SK-N-SH (cell line): ENCODE measurements around the gene HCCS.

Source experiments
- SMC3 ChIP-seq: IDR thresholded peaks from 2 replicates; pipeline ENCODE4 v1.6.1; 2012; ENCODE audit warnings: low read depth, low read length, improper control_type of control experiment
- USF2 ChIP-seq: fragments of 150-350 bp; IDR thresholded peaks from 2 replicates; pipeline ENCODE4 v1.6.1; 2017; ENCODE audit warnings: antibody characterized with exemption, low read length, low read depth, borderline replicate concordance
- TF ChIP-seq, protein P1 (sequence below): fragments of 200-600 bp; sonication (generic); IDR thresholded peaks from 2 replicates; pipeline ENCODE4 v1.6.1; 2017; ENCODE audit warnings: antibody characterized with exemption, mild to moderate bottlenecking, moderate library complexity

DNA sequence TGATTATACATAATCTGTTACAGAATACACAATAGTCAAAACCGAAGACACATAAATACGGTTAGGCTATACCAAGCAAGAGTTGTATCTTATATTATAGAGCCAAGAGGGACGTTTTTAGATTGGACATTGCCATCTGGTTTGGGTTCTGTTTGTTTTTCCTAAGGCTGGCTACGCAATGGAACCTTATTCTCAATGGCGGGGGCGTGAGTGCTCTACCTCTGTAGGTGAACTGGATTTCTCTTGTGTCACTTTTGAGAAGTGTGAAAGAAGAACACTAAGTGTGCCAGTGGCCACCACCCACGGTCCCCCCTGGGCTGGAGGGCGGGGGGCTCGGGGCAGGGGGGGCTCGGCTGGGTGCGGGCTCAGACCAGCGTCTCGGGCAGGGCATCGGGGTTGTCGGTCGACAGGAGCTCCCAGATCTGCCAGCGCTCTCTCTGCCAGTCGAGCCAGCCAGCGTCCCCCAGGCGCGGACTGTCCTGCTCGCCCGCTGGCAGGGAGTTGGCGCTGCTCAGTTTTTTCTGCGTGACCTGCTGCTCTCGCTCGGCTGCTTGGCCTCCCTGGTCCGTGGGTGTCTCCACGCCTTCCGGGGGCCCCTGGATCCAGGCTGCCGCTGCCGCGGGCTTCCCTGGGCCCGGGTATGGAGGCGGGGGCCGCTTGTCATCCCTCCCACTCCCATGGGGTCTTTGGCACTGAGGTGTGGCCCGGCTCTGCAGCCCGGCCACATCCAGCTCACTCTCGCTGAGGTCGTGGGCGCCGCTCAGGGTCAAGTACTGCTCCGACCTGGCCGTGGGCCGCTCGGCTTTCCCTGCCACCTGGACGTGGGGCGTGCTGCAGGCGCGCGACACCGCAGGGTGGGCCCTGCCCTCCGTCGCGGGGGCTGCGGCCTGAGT is 27.6 kb downstream of the HCCS start:
- TF ChIP-seq, protein P1, sequence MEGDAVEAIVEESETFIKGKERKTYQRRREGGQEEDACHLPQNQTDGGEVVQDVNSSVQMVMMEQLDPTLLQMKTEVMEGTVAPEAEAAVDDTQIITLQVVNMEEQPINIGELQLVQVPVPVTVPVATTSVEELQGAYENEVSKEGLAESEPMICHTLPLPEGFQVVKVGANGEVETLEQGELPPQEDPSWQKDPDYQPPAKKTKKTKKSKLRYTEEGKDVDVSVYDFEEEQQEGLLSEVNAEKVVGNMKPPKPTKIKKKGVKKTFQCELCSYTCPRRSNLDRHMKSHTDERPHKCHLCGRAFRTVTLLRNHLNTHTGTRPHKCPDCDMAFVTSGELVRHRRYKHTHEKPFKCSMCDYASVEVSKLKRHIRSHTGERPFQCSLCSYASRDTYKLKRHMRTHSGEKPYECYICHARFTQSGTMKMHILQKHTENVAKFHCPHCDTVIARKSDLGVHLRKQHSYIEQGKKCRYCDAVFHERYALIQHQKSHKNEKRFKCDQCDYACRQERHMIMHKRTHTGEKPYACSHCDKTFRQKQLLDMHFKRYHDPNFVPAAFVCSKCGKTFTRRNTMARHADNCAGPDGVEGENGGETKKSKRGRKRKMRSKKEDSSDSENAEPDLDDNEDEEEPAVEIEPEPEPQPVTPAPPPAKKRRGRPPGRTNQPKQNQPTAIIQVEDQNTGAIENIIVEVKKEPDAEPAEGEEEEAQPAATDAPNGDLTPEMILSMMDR, result no peak
- TF ChIP-seq USF2 (no peak), SMC3 (no peak)
